ENCODE results near the gene OR13C8.

GRCh38 chr9:104611213-104611612 is 42.2 kb downstream of the OR13C8 start:
- no peak for TF ChIP-seq CTCF (IDR thresholded peaks at IDR 0.05)
- no peak for TF ChIP-seq POLR2A (IDR thresholded peaks at IDR 0.05)

Measured in body of pancreas (tissue), 4 donors.